GM21576 (cell line): ENCODE measurements around the gene ESR1.

ENCODE experiments used
- ATAC-seq: cut with Tn5 transposase; IDR thresholded peaks from one replicate; pipeline ENCODE4 v1.9.1; 2021; ENCODE audit warnings: mild to moderate bottlenecking, moderate library complexity; ENCODE audit not compliant: unreplicated experiment

The ESR1 gene

DNA sequence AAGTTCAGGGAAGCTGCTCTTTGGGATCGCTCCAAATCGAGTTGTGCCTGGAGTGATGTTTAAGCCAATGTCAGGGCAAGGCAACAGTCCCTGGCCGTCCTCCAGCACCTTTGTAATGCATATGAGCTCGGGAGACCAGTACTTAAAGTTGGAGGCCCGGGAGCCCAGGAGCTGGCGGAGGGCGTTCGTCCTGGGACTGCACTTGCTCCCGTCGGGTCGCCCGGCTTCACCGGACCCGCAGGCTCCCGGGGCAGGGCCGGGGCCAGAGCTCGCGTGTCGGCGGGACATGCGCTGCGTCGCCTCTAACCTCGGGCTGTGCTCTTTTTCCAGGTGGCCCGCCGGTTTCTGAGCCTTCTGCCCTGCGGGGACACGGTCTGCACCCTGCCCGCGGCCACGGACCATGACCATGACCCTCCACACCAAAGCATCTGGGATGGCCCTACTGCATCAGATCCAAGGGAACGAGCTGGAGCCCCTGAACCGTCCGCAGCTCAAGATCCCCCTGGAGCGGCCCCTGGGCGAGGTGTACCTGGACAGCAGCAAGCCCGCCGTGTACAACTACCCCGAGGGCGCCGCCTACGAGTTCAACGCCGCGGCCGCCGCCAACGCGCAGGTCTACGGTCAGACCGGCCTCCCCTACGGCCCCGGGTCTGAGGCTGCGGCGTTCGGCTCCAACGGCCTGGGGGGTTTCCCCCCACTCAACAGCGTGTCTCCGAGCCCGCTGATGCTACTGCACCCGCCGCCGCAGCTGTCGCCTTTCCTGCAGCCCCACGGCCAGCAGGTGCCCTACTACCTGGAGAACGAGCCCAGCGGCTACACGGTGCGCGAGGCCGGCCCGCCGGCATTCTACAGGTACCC, at the start of gene ESR1:
Gene ESR1 (plus strand): TSS at position 170 of the 858 bp plus-strand sequence. CDS start 231 bp downstream, at position 401.
- ATAC-seq: peak; percentile 46

- ATAC-seq: no peak
Observed at GRCh38 chr6:151760486-151760885, 47.0 kb upstream of the ESR1 start.

GRCh38 chr6:151761851-151762250, 45.6 kb upstream of the ESR1 start:
- no peak for ATAC-seq

DNA sequence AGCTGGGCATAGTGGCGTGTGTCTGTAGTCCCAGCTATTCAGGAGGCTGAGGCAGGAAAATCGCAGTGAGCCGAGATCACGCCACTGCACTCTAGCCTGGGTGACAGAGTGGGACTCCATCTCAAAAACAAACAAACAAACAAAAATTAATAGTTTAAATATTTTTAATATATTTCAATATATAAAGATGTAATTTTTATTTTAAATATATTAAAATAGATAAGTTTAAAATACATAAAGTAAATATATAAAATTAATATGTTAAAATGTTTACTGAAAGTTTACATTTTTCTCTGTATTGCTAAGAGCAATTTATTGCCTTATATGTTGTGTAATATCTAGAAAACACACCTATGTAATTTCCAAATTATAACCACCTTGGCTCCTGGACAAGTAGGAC, 44.7 kb upstream of the ESR1 start:
- ATAC-seq: no peak

- no peak for ATAC-seq
Observed at GRCh38 chr6:151763303-151763702, 44.2 kb upstream of the ESR1 start.

DNA sequence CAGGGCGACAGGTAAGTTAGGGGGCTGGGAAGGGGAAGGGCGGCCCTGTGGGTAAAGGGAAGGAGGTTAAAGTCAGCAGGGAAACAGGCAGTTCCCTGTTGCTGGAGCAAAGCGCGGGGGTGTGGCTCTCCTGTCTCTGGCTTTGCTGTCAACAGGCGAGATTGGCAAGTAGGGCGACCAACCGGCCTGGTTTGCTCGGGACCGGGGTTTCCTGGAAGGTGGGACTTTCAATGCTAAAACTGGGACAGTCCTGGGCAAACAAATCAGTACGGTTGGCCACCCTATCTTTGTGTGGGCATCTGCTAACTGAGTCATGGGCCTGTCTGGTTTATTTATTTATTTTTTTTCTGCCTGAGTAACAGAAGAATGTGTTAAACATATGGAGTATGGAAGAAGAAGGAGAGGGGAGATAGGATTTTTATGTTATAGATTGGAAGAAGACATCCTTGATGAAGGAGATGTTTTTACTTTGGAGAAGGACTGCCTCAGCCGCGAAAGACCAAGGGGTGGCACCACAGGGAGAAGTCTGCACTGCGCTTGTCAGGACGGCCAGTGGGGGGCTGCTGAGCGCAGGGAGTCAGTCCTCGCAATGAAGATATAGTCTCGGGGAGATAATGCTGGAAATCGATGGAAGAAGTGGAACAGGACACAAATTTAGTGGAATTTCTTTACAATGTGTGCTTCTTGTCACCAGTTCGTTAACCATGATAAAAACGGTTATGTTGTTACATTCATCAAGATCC, 43.4 kb upstream of the ESR1 start:
- peak; percentile 80 for ATAC-seq

DNA sequence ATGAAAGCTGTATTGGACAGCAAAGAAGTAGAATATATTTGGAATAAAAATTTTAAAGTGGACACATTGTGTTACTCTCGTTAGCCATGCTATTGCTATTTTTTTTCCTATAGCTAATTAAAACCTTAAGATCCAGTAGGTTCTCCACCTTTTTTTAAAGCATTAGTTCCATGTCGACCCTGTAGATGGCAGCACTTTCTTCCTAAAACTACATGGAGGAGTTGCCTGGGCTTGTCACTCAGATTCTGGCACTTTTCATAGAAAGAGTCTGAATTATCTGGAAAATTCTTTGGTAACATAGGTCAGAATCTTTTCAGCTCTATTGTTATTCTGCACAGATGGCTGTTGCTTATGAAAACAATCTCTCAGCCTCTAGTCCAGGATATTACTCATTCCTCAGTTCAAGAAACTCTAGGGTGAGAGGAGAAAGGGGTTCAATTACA, 42.0 kb upstream of the ESR1 start:
- peak; percentile 70 for ATAC-seq

DNA sequence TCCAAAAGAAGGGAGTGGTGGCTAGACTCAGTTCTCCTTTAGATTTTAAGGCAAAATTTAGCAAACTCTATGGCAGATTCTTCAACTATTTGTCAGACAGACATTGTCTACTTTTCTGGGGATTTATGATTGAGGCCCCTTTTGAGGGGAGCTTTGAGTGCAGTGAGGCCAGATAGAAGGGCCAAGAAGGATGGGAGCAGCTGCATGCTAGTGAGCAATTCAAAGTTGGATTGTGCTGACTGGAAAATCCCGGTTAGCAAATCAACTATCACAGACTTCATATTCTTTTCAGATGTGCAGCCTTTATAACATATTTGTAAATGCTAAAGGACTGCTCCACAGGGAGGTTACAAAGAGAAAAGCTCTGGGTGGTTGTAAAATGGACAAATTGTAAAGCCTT, 35.0 kb upstream of the ESR1 start:
- no peak for ATAC-seq

GRCh38 chr6:151773382-151773781, 34.1 kb upstream of the ESR1 start:
- ATAC-seq: no peak

DNA sequence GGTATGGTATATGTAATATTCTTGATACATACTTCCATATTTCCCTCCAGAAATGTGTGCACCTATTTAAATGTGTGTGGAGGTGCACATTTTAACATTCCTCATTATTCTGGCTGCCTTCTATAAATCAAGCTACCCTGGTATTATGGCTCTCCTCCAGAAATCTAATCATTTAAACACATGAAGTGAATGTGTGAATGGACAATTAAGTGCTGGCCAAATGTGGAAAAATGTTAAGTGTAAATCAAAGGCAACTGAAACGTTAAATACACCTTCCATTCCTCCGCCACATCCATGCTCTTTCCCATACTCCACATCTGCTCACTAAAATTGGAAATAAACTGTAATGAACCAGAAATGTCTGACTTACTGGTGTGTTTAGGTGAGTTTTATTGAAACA, 24.9 kb upstream of the ESR1 start:
- no peak for ATAC-seq

DNA sequence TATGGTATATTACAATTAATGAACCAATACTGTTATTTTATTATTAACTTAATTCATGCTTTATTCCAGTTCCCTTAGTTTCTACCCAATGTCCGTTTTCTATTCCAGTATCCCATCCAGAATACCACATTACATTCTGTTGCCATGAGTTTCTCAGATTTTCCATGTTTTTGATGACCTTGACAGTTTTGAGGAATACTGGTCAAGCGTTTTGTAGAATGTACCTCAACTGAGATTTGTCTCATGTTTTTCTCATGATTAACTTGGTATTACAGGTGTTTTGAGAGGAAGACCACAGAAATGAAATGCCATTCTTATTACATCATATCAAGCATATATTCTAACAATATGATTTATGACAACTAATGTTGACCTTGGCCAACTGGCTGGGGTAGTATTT, 23.8 kb upstream of the ESR1 start:
- ATAC-seq: no peak

DNA sequence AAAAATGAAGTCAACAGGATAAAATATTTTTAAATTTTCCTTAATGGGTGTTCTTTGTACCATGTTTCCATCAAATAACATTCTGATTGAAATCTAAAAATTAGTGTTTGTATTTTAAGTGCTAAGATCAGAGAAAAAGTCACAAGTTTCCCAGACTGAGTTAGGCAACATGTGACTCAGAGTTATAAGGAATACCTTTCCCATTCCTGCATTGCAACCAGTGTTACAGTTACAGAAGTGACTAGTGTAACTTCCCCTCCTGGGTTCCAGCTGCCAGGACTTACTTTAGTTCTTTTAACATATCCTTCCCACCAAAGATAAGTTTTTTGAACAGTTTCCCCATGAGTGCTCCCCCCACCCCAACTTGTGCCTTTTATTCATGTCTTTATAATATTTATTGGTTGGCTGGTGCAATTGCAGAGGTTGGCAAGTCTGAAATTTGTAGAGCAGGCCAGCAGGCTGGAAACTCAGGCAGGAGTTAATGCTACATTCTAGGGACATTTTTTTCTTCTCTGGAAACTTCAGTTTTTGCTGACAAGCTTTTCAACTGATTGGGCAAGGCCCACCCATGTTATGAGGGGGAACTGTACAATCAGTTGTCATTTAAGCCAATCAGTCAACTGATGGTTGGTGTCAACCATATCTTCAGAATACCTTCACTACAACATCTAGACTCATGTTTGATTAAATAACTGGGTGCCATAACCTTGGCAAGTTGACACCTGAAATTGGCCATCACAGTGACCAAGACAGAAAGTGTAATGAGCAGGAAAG, 22.9 kb upstream of the ESR1 start:
- no peak for ATAC-seq

DNA sequence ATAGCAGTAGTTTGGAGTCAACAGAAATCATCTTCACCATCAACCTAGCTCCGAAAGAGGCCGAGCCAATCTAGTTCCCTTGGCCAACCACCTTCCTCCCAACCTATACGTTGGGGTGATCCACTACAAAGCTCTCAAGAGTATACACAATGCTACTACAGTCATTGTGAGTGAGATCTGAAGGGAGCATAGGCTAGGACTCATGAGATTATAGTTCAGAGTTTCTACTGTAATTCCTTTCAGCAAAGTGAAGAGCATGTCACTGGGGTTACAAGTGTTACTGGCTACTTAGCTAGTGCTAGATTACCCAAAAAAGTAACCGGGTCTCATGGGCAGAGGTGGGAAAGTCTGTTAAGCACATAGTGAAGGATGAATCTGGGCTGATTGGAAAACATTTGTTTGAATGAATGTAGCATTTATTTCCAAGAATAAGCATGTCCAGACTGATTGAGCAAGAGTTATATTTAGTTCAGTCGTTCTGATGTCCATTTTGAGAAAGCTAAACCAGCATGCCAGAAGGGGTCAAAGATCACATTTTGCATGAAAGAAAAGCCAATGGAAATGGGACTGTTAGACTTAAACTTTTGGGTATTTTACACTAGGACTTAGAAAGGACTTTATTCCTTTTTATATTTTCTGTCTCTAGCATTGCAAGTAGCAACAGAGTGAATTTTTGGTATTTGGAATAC, 10.5 kb upstream of the ESR1 start:
- ATAC-seq: no peak

GRCh38 chr6:151803743-151804142, 3.7 kb upstream of the ESR1 start:
- no peak for ATAC-seq

- ATAC-seq: no peak
Observed at GRCh38 chr6:151804585-151805285, 2.7 kb upstream of the ESR1 start.

DNA sequence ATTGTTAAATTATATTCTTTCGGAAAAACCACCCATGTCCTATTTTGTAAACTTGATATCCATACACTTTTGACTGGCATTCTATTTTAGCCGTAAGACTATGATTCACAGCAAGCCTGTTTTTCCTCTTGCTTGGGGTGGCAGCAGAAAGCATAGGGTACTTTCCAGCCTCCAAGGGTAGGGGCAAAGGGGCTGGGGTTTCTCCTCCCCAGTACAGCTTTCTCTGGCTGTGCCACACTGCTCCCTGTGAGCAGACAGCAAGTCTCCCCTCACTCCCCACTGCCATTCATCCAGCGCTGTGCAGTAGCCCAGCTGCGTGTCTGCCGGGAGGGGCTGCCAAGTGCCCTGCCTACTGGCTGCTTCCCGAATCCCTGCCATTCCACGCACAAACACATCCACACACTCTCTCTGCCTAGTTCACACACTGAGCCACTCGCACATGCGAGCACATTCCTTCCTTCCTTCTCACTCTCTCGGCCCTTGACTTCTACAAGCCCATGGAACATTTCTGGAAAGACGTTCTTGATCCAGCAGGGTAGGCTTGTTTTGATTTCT, 2.1 kb upstream of the ESR1 start:
- ATAC-seq: no peak

DNA sequence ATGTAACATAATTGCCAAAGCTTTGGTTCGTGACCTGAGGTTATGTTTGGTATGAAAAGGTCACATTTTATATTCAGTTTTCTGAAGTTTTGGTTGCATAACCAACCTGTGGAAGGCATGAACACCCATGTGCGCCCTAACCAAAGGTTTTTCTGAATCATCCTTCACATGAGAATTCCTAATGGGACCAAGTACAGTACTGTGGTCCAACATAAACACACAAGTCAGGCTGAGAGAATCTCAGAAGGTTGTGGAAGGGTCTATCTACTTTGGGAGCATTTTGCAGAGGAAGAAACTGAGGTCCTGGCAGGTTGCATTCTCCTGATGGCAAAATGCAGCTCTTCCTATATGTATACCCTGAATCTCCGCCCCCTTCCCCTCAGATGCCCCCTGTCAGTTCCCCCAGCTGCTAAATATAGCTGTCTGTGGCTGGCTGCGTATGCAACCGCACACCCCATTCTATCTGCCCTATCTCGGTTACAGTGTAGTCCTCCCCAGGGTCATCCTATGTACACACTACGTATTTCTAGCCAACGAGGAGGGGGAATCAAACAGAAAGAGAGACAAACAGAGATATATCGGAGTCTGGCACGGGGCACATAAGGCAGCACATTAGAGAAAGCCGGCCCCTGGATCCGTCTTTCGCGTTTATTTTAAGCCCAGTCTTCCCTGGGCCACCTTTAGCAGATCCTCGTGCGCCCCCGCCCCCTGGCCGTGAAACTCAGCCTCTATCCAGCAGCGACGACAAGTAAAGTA, 547 bp upstream of the ESR1 start:
- ATAC-seq: no peak

DNA sequence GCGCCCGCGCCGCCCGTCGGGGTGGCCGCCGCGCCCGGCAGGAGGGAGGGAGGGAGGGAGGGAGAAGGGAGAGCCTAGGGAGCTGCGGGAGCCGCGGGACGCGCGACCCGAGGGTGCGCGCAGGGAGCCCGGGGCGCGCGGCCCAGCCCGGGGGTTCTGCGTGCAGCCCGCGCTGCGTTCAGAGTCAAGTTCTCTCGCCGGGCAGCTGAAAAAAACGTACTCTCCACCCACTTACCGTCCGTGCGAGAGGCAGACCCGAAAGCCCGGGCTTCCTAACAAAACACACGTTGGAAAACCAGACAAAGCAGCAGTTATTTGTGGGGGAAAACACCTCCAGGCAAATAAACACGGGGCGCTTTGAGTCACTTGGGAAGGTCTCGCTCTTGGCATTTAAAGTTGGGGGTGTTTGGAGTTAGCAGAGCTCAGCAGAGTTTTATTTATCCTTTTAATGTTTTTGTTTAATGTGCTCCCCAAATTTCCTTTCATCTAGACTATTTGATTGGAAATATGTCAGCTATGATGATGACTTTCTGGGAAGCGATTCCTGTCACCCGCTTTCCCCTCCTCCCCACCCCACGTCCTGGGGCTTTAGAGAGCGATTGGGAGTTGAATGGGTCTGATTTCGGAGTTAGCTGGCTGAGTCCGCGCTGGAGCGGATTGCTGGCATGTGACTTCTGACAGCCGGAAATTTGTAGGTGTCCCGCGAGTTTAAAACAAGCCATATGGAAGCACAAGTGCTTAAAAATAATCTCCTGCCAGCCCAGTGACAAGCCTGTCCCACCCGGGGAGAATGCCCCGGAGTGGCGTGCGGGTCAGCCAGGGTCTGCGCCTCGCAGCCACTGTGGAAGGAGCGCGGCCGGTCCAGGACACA, 1.1 kb downstream of the ESR1 start:
- peak; percentile 14 for ATAC-seq
